Thyroid gland (tissue), 4 donors: ENCODE data around the gene CADPS. TPM values are rescaled to one million over a fixed set of nuclear protein-coding genes. Genes with fewer than 3 reads are reported as not detected.

Experiments
- DNase-seq, 2 donors: peaks; one replicate each; pipeline ENCODE4 v3.0.0-alpha.2; 2019
- H3K27ac ChIP-seq, 3 donors: fragments of 200-600 bp; sonication (generic); 1 replicate in 2 of 3; 2 replicates in 1 of 3; pipeline ENCODE4 v1.5.1; 2016 to 2019; ENCODE audit warnings: mild to moderate bottlenecking in 1 of 3, moderate library complexity in 1 of 3
- H3K27me3 ChIP-seq: fragments of 200-600 bp; sonication (generic); one replicate; pipeline ENCODE4 v1.5.1; 2019
- H3K36me3 ChIP-seq, 2 donors: fragments of 200-600 bp; sonication (generic); one replicate each; pipeline ENCODE4 v1.5.1; 2016 to 2019
- H3K4me1 ChIP-seq, 2 donors: fragments of 200-600 bp; sonication (generic); one replicate each; pipeline ENCODE4 v1.5.1; 2017 to 2019
- H3K4me3 ChIP-seq, 3 donors: fragments of 200-600 bp; sonication (generic); replicated peaks in 1 of 3; 1 replicate in 2 of 3; 2 replicates in 1 of 3; pipeline ENCODE4 v1.5.1; 2016; ENCODE audit warnings: mild to moderate bottlenecking in 1 of 3
- H3K9me3 ChIP-seq: fragments of 200-600 bp; sonication (generic); one replicate; pipeline ENCODE4 v1.5.1; 2017
- POLR2A ChIP-seq, 2 donors: fragments of 450-650 bp; IDR thresholded peaks; one replicate each; pipeline ENCODE4 v1.6.1; 2017; ENCODE audit warnings: antibody characterized with exemption in 2 of 2, mild to moderate bottlenecking in 2 of 2, moderate library complexity in 1 of 2
- WGBS, 2 donors: methylation state at CpG; one replicate each; pipeline ENCODE4 v1.1.5; 2017; 5-methylcytosine and 5-hydroxymethylcytosine counted together
- intact Hi-C: fragments of 100-400 bp; cut with DNase I; formaldehyde crosslinking; loops from one replicate; pipeline ENCODE4 v1.15.1; 2023
- total RNA-seq, 4 donors: library from RNA; depleted of rRNA; stranded (reverse); fragments of >200 nt; gene quantifications; one replicate each; pipeline ENCODE4 v1.2.3, GENCODE V29; 2016
- TF ChIP-seq, protein P1 (sequence below), 6 experiments: fragments of 200-600 bp in 3 of 6; fragments of 450-650 bp in 3 of 6; sonication (generic) in 3 of 6; IDR thresholded peaks; one replicate each; pipeline ENCODE4 v1.5.1; 2016 to 2019; ENCODE audit warnings: antibody characterized with exemption in 6 of 6, mild to moderate bottlenecking in 2 of 6, inconsistent platforms in 1 of 6, moderate library complexity in 1 of 6

CADPS gene
- total RNA-seq, 4 donors from 2014 or later = 1.6 to 9.5 TPM; not detected in 2

DNA sequence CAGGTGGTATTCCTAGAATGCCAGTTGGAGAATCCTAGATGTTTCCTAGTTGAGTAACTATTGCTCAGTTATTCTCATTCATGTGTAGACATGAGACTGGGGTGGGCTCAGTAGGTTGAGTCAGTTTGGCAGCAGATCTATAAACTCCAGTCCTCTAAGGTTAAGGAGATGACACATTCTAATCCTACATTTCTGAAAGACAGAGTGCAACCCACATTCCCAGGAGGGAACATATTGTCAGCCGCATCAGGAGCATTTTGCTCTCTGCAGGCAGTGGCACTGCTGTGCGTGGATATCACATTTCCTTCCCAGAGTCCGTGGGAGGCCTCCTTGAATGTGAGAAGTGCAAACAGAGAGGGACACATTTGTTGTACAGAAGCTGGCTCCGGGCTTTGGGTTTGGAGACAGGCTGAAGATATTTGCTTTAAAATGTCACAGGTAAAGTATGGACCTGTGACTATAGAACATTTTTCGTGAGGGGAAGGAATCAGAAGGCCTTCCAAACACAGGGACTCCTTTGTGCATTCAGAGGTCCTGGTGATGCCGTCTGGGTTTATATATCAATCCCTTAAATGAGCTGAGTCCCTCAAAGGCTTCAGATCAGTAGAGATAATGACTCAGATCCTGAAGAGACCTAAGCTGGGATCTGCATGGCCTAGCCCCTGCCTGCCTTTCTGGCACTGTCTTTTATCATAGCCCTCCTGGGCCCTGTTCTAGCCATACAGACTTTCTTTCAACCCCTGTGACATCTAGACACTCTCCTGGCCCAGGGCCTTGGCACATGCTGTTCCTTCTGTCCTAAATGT lies 156.5 kb downstream of the CADPS start:
- DNase-seq = no peak
- Histone ChIP-seq H3K9me3 (no peaks in the 10 kb centered on the region), H3K27me3 (no peaks in the 10 kb centered on the region), H3K36me3 (no peaks in the 10 kb centered on the region), H3K4me1 (no peaks in the 10 kb centered on the region), H3K27ac (no peak overlapping the region), H3K4me3 (no peak overlapping the region)
- 62 to 71% methylated on average over 6 of the region's 6 CpGs for WGBS, 2 donors
- intact Hi-C loops = no loop called here
- TF ChIP-seq, protein P1, sequence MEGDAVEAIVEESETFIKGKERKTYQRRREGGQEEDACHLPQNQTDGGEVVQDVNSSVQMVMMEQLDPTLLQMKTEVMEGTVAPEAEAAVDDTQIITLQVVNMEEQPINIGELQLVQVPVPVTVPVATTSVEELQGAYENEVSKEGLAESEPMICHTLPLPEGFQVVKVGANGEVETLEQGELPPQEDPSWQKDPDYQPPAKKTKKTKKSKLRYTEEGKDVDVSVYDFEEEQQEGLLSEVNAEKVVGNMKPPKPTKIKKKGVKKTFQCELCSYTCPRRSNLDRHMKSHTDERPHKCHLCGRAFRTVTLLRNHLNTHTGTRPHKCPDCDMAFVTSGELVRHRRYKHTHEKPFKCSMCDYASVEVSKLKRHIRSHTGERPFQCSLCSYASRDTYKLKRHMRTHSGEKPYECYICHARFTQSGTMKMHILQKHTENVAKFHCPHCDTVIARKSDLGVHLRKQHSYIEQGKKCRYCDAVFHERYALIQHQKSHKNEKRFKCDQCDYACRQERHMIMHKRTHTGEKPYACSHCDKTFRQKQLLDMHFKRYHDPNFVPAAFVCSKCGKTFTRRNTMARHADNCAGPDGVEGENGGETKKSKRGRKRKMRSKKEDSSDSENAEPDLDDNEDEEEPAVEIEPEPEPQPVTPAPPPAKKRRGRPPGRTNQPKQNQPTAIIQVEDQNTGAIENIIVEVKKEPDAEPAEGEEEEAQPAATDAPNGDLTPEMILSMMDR (IDR thresholded peaks at IDR 0.05) = no peak
- no peak for TF ChIP-seq POLR2A (IDR thresholded peaks at IDR 0.05)

DNA sequence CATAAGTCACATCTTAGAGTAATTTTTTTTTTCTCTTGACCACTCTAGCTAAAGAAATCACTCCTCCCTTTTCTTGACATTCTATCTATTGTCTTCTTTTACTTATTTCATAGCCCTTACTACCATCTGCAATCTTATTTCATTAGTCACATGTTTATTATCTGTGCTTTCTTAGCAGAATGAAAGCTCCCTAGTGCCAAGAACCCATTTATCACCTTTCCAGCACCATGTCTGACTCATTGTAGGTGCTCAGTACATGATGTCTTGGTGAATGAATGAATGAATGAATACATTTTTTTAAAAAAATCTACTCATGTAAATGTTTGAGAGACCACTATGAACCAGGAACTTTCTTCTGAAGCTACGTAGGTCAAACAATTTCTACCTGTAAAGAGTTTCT lies 157.2 kb downstream of the CADPS start:
- Histone ChIP-seq H3K4me1 (no peaks in the 10 kb centered on the region), H3K9me3 (no peaks in the 10 kb centered on the region), H3K27ac (no peak overlapping the region), H3K27me3 (no peaks in the 10 kb centered on the region), H3K4me3 (no peak overlapping the region), H3K36me3 (no peaks in the 10 kb centered on the region)
- DNase-seq = no peak
- no peak for TF ChIP-seq POLR2A (IDR thresholded peaks at IDR 0.05)
- TF ChIP-seq, protein P1 (IDR thresholded peaks at IDR 0.05) = no peak
- 92 to 95% methylated on average over 1 of the region's 1 CpG for WGBS, 2 donors
- intact Hi-C loops = no loop called here

DNA sequence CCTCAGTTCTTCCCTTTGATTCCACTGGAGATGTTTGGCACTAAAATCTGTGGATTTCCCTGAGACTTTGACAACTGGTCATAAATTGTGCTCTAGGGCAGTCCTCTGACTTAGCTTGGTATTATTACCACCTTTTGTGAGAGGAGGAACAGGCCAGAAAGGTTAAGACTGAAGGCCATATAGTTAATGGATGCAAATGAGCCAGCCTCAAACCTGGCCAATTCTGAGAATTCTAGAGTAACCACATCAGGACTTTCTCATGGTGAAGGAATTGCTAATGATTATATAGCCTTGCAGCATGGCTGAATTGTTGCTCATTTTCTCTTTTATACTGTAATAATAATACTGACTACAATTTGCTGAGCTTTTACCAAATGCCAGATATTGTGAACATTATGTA lies 162.5 kb downstream of the CADPS start:
- H3K4me3 ChIP-seq = no peak overlapping the region
- DNase-seq = no peak

DNA sequence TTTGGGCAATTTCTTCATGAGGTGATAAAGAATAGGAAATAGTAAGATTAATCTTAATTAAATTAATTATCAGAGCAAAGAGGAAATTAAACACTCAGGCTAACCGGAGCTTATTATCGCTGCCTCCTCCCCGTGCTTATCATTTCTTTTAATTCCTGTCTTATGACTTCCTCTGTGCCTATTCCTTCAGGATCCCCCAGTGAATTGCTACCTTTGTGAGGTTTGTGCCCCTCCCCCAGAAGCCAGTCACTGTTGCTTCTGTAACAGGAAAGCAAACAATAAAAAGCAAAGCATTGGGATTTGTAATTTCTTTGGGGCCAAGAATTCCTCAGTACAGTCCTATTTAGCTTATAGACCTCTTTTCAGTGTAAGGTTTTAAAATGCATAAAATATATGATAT lies 164.5 kb downstream of the CADPS start:
- Histone ChIP-seq H3K9me3 (no peaks in the 10 kb centered on the region), H3K27ac (no peak overlapping the region), H3K27me3 (no peaks in the 10 kb centered on the region), H3K4me1 (peaks cover 6 to 15% of the 10 kb centered on the region in 2 donors), H3K4me3 (no peak overlapping the region), H3K36me3 (no peaks in the 10 kb centered on the region)
- TF ChIP-seq, protein P1 (IDR thresholded peaks at IDR 0.05) = no peak
- TF ChIP-seq POLR2A (IDR thresholded peaks at IDR 0.05) = no peak
- 87 to 89% methylated on average over 3 of the region's 3 CpGs for WGBS, 2 donors
- intact Hi-C loops = no loop called here
- no peak for DNase-seq

More for the DNA sequence above, 162.5 kb downstream of the CADPS start:
- Histone ChIP-seq H3K4me1 (peaks cover 6 to 15% of the 10 kb centered on the region in 2 donors), H3K27ac (no peak overlapping the region), H3K36me3 (no peaks in the 10 kb centered on the region), H3K9me3 (no peaks in the 10 kb centered on the region), H3K27me3 (no peaks in the 10 kb centered on the region)
- intact Hi-C loops = no loop called here
- TF ChIP-seq, protein P1 (IDR thresholded peaks at IDR 0.05) = no peak
- no peak for TF ChIP-seq POLR2A (IDR thresholded peaks at IDR 0.05)

DNA sequence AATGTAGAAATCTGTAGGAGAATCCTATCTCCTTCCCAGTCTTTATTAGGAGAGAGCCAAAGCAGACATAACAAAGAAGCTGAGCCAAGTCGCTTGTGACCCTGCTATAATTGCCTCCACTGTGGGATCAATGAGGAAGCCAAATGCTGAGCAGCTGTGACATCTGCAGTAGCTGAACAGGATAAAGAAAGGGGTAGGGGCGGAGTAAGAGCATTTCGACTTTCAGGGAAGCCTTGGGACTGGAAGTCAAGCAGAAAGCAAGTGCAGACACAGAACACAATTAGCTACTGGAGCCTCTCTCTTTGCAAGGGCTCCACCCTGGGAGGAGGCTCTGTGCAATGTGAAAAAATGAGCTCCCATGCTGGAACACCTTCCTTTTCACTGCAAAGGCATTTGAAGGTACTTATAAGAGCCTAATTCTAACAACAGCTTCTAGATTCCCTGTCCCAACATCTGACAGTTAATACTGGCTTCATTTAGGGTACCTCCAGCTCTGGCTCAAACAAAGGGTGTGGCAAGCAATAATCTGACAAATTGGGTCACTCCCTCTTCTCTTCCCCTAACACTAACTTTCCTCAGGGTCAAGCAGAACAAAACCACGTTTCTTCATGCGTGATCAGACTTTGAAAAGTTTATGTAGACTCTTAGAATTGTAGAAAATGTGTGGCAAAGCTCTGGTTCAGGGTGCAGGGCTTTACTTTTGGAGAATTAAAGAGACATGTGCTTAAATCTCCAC lies 166.4 kb downstream of the CADPS start:
- Histone ChIP-seq H3K36me3 (no peaks in the 10 kb centered on the region), H3K27ac (peak overlapping the region in 1 of 3 donors; percentile 11), H3K9me3 (no peaks in the 10 kb centered on the region), H3K27me3 (no peaks in the 10 kb centered on the region), H3K4me3 (no peak overlapping the region), H3K4me1 (peaks cover 6 to 15% of the 10 kb centered on the region in 2 donors)
- intact Hi-C loops = no loop called here
- TF ChIP-seq, protein P1 (IDR thresholded peaks at IDR 0.05) = no peak
- TF ChIP-seq POLR2A (IDR thresholded peaks at IDR 0.05) = no peak
- DNase-seq = peak; percentile 5 to 9
- WGBS, 2 donors = 20 to 23% methylated on average over 5 of the region's 5 CpGs
